GM15510 (cell line): ENCODE measurements around the gene FBXO39.

Experiments used
- POLR2A ChIP-seq: IDR thresholded peaks from 3 replicates; pipeline ENCODE4 v1.6.1; 2011; ENCODE audit warnings: borderline replicate concordance; ENCODE audit not compliant: insufficient read length; ENCODE audit errors: extremely low read depth

Gene FBXO39

DNA sequence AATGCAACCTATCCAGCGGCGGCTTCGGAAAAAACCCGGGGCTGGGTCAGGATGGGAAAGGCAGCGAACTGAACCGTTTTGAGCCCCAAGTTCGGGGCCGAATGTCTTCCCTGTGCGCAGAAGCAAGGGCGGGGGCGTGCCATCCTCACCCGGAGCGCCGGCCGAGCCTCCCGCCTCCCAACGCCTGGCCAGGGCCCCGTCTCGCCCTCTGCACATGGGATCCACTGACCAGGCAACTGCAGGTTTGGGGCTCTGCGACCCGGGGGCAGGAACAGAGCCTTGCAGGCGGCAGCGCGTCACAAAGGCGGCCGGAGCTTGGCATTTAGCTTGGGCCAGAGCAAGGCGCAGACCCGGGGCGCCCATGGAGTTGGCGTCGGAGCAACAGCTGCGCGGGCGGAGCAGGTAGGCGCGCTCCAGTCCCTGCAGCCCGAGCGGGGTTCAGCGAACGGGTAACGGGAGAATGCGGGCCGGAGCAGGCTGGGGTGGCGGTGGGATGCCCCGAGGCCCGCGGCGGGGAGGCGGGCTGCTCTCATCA lies at the start of gene FBXO39:
TSS of gene FBXO39 (plus strand) at position 345 of the 535 bp plus-strand sequence. CDS start 3,654 bp downstream, outside the sequence.
- TF ChIP-seq POLR2A: no peak

DNA sequence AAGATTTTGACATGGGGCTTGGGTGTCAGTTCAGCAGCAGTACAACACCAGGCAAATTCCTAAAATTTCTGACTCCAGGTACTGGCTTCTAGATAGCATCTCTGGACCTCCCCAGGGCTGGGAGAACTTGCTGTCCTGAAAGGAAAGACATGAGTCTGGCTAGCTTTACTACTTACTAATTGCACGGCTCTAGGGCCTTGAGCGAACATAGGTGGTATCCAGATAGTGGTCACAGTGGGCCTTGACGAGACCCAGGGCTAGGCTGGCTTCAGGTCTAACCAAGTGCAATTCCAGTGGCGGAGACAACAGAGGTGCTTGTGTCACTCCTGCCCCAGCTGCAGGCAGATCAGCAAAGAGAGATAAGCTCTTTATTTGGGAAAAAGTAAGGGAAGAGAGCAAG lies 46.5 kb upstream of the FBXO39 start:
- no peak for TF ChIP-seq POLR2A

DNA sequence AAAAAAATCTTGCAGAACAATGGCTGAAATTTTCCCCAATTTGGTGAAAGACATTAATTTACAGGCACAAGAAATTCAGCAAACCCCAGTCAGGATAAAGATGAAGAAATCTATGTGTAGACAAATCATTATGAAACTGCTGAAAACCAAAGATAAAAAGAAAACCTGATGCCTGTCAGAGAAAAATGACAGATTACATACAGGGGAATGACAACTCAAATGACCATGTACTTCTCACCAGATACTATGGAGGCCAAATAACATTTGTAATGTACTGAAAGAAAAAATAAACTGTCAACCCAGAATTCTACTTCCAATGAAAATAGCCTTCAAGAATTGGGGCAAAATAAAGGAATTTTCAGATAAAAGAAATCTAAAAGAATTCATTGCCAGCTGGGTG lies 27.4 kb upstream of the FBXO39 start:
- no peak for TF ChIP-seq POLR2A

DNA sequence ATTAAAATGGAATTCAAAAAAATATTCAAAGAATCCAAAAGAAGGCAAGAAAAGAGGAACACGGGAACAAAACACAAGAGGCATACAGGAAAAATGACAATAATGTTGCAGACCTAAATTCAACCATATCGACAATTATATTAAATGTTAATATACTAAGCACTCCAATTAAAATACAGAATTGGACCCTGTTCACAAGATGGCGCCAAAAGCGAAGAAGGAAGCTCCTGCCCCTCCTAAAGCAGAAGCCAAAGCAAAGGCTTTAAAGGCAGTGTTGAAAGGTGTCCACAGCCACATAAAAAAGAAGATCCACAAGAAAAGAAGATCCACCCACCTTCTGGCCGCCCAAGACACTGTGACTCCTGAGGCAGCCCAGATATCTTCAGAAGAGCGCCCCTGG lies 26.5 kb upstream of the FBXO39 start:
- TF ChIP-seq POLR2A: no peak

DNA sequence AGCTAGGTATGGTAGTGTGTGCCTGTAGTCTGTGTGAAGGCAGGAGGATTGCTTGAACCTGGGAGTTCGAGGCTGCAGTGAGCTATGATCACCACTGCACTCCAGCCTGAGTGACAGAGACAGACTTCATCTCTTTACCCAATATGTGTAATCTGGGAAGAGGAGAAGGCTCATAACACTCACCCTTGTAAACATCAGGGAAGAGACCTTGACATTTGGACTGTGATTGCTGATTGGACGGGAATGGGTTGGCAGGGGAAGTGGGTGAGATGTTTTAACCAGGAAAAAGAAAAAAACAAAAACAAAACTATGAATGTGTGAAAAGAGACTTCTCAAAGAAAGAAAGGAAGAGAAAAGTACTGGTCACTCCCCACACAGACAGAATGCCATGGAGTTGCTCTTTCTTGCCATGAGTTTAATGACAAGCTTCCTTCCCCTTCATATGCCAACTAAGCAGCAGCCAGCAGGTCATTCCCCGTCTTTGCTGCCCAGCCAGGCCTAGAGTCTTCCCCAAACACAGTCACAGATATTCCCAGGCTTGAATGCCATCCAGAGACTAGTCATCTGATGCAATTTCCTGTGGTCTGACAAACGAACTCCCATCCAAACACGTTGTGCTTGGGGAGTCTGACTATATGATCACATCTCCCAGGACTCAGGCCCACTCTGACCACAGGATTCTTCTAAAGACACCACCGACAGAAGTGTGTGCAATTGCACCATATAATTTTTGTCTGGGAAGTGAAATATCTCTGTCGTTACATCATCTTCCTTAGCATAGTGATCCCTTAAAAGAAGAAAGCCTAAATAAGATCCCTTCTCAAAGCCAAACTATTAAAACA lies 23.7 kb upstream of the FBXO39 start:
- TF ChIP-seq POLR2A: no peak

DNA sequence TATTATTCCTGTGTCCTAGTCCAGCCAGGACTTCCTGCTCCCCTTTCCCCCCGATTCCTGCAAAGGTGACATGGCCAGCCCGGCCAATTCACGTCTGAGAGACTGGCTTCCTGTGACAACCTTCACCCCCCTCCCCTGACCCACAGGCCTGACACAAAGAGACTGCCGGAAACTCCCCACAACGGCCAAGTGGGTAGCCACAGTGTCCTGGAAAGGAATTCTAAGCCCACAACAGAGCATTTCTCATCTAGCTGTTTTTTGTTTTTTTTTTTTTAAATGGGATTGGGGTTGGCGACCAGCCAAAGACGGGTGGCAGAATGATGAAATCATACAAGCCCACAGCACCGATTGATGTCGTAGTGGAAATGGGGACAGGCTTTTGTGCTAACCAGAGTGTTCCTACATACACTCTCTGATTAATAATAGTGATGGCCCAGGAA lies 23.0 kb upstream of the FBXO39 start:
- TF ChIP-seq POLR2A: no peak

DNA sequence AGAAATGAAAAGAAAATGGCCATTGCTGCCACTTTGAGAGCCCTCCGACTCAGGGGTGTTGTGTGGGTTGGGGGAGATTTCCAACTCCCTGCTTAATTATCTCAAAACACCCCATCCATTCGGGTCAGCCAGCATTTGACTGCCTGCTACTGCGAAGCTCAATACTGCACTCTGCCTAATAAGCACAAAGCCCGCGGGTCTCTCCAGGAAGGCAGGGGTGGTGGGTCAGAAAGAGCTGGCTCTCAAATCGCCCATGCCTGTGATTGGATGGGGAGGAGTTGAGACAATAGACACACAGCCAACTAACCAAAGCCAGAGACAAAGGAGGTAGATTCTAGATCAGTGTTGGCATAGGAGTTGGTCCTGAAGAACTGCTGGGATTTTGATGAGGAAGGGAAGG lies 22.5 kb upstream of the FBXO39 start:
- TF ChIP-seq POLR2A: no peak

DNA sequence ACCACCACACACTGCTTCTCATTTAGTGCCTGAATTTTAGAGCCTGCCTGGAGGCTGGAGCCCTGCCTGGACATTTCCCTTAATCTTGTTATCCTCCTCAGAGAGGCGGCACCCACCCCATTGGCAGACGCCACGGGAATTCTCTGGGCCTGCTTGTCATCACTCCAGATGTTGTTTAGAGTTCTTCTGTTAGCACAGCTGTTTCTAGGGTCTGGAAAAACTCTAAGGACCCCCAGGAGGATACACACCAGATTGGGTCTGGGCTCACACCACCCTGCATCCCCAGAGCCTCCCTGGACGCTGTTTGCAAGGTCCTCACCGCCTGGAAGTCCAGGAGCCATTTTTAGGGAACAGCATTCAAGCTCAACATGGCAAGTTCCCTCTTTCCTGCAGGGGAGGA lies 20.7 kb upstream of the FBXO39 start:
- TF ChIP-seq POLR2A: no peak

DNA sequence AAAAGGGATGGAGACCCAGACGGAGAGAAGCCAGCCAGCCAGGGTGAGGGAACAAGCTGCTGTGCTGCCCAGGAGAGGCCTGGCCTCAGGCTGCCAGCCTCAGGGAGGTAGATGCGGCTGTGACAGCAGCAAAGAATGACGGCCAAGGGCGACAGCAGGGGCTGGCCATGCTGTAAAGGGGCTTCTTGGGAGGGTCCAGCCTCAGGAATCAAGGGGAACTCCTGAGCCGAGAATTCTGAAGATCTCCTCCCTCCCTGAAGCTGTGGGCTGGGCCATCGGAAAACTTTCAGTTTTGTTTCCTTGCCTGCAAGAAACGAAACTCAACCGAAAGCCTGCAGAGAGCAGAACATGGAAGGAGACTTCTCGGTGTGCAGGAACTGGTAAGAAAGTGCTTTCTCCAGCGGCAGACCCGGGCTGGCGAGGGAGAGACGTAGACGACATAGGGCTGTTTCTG lies 20.3 kb upstream of the FBXO39 start, which contains the start of gene XAF1:
TSS of gene XAF1 (plus strand) at position 316 of the 454 bp plus-strand sequence. CDS start at position 349, 33 bp downstream.
- TF ChIP-seq POLR2A: peak; percentile 57

DNA sequence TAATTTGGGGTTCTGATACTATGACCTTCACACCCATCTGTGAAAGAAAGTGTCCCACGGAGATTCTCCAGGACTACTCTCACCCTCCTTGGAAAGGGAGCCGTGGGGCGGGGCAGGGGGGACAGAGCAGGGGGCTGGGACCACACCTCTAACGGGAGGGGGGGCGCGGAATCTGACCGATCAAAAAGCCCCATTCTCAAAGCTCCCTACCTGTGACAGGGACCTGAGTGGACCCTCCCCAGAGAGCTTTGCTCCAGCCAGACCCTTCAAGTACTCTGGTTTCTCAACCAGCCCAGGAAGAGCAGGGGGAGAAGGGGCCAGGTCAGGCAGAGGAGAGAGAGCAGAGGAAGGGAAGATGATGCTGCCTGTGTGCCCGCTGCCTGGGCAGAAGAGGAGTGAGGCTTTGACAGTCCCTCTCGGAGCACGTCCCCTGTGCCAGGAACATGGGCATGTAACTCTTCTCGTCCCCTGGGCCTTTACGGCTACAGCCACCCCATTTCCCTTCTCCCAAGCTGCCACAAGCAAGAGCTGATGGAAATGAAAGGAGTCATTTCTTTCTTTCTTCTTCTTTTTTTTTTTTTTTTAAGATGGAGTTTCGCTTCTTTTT lies 19.5 kb upstream of the FBXO39 start:
- TF ChIP-seq POLR2A: no peak

DNA sequence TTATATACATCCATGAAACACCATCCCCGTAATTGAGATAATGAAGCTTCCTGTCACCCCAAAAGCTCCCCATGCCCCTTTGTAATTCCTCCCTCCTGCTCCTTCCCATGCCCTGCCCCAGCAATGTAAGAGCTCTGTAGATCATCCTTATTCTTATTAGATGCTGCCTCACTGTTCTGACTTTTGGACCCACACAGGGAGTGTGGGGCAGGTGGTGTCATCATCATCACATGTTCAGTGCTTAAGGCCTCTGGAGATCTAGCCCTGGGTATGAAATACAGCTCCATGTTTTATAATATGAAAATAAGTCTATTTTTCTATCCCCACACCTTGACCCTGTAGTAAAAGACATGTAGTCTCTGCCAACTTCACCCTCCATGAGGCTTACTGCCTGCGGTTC lies 18.3 kb upstream of the FBXO39 start:
- no peak for TF ChIP-seq POLR2A

DNA sequence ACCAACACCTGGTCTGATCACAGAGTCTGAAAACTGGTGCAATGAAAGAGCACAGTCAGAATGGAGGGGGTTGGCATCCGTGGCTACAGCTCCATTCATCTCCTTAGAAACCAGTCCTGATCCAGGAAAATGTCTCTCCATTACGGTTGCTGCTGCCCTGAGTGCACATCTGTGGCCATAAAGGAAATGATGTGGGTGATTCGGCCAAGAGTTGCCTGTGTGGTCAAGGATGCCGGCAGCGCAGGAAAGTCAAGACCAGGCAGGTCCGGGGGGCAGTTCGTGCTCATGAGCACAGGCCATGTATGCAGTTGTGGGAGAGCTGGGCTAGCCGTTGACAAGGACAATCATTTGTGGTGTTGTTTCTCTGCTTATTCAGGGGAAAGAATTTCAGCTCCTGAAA lies 14.2 kb upstream of the FBXO39 start:
- TF ChIP-seq POLR2A: no peak

DNA sequence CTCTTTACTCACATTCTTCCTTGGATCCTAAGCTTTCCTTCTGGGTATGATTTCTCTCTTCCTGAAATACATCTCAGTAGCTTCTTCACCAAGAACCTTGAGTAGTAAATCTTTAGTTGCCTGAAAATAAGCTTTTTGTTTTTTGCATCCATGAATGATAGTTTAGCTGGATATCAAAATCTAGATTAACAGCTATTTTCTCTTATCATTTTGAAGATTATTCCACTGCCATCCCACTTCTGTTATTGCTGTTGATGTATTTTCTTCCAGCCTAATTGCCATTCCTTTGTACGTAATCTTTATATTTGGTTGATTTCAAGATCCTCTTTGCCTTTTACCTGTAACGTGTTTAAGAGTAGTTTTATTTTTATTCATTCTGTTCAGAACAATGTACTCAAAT lies 7.6 kb upstream of the FBXO39 start:
- TF ChIP-seq POLR2A: no peak

DNA sequence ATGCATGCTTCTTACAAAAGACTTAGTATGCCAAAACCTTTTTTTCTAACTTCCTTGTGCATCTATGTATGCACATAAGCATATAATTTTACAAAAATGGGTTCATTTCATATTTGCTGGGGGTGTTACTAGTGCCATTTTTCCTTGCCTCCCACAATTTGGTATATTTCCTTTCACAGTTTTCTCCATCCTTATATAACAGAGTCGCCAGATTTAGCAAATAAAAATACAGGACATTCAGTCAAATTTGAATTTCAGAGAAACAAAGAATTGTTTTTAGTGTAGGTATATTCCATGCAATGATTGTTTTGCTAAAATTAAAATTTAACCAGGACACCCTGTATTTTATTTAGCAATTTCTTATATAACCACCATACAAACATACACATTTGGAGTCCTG lies 4.0 kb upstream of the FBXO39 start:
- TF ChIP-seq POLR2A: no peak

DNA sequence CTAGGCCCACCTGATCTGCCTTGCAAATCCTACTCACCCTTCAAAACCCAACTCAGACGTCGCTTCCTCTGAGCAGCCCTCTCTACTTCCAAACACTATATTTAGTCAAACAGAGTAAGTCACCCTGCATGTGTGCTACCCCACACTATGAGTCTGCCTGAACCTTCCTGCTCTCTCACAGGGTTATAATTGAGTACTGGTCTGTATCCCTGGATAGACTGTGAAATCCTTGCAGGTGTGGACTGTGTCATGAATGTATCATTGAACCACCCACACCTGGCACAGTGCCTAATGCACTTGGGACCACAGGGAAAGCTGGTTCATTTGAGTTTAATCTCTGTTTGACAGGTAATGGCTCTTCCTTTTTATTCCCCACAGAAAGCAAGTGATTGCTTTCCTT lies 3.4 kb downstream of the FBXO39 start:
- no peak for TF ChIP-seq POLR2A
